Measurements from ENCODE around the gene SHC3.
A peak's percentile ranks its signal among the peaks of the same experiment; 100 is the strongest.

Gene SHC3

GRCh38 chr9:88993327-88993726, 185.3 kb downstream of the SHC3 start:
- no peak for TF ChIP-seq GATA3 (IDR thresholded peaks at IDR 0.05; ENCODE audit: low read depth, low read length)
- TF ChIP-seq GATA2 (IDR thresholded peaks at IDR 0.05; ENCODE audit: low read depth, low read length): no peak

GRCh38 chr9:88992556-88992955, 186.1 kb downstream of the SHC3 start:
- TF ChIP-seq GATA3 (IDR thresholded peaks at IDR 0.05; ENCODE audit: low read depth, low read length): no peak
- no peak for TF ChIP-seq GATA2 (IDR thresholded peaks at IDR 0.05; ENCODE audit: low read depth, low read length)

- no peak for TF ChIP-seq GATA3 (IDR thresholded peaks at IDR 0.05; ENCODE audit: low read depth, low read length)
Observed at GRCh38 chr9:88991066-88992034, 187.3 kb downstream of the SHC3 start, which contains the start of gene S1PR3. Gene S1PR3 (plus strand): TSS chr9:88991468. CDS start chr9:89001201, 9,733 bp downstream.

- TF ChIP-seq GATA2 (IDR thresholded peaks at IDR 0.05; ENCODE audit: low read depth, low read length): no peak
- TF ChIP-seq GATA3 (IDR thresholded peaks at IDR 0.05; ENCODE audit: low read depth, low read length): no peak
Observed at GRCh38 chr9:88990729-88991065, 187.9 kb downstream of the SHC3 start.

GRCh38 chr9:88990041-88990728, 188.4 kb downstream of the SHC3 start:
- no peak for TF ChIP-seq GATA2 (IDR thresholded peaks at IDR 0.05; ENCODE audit: low read depth, low read length)
- no peak for TF ChIP-seq GATA3 (IDR thresholded peaks at IDR 0.05; ENCODE audit: low read depth, low read length)

GRCh38 chr9:88988796-88989641, 189.6 kb downstream of the SHC3 start:
- TF ChIP-seq GATA3 (IDR thresholded peaks at IDR 0.05; ENCODE audit: low read depth, low read length): no peak
- TF ChIP-seq GATA2 (IDR thresholded peaks at IDR 0.05; ENCODE audit: low read depth, low read length): no peak

- no peak for TF ChIP-seq GATA3 (IDR thresholded peaks at IDR 0.05; ENCODE audit: low read depth, low read length)
- TF ChIP-seq GATA2 (IDR thresholded peaks at IDR 0.05; ENCODE audit: low read depth, low read length): peak; percentile 53; the same call in 1 of the 2 replicates
Observed at GRCh38 chr9:88987661-88988060, 191.0 kb downstream of the SHC3 start.

GRCh38 chr9:88986776-88987175, 191.8 kb downstream of the SHC3 start:
- no peak for TF ChIP-seq GATA2 (IDR thresholded peaks at IDR 0.05; ENCODE audit: low read depth, low read length)

GRCh38 chr9:88985616-88986015, 193.0 kb downstream of the SHC3 start:
- TF ChIP-seq GATA3 (IDR thresholded peaks at IDR 0.05; ENCODE audit: low read depth, low read length) (no peak), GATA2 (IDR thresholded peaks at IDR 0.05; ENCODE audit: low read depth, low read length) (no peak)

- TF ChIP-seq GATA3 (IDR thresholded peaks at IDR 0.05; ENCODE audit: low read depth, low read length) (no peak), GATA2 (IDR thresholded peaks at IDR 0.05; ENCODE audit: low read depth, low read length) (no peak)
Observed at GRCh38 chr9:88984543-88984883, 194.1 kb downstream of the SHC3 start.

GRCh38 chr9:88983865-88984542, 194.6 kb downstream of the SHC3 start:
- no peak for TF ChIP-seq GATA3 (IDR thresholded peaks at IDR 0.05; ENCODE audit: low read depth, low read length)
- TF ChIP-seq GATA2 (IDR thresholded peaks at IDR 0.05; ENCODE audit: low read depth, low read length): no peak

GRCh38 chr9:88980740-88981203, 197.8 kb downstream of the SHC3 start:
- TF ChIP-seq GATA2 (IDR thresholded peaks at IDR 0.05; ENCODE audit: low read depth, low read length) (no peak), GATA3 (IDR thresholded peaks at IDR 0.05; ENCODE audit: low read depth, low read length) (no peak)

- no peak for TF ChIP-seq GATA3 (IDR thresholded peaks at IDR 0.05; ENCODE audit: low read depth, low read length)
- TF ChIP-seq GATA2 (IDR thresholded peaks at IDR 0.05; ENCODE audit: low read depth, low read length): no peak
Observed at GRCh38 chr9:88979791-88980190, 198.8 kb downstream of the SHC3 start.
